ENCODE data around the gene PRICKLE3.
"Not testable (repeated sequence)": the region's sequence is repeated elsewhere in the genome, so short reads cannot be mapped to it uniquely, and the experiment has no call there.

Gene PRICKLE3

DNA sequence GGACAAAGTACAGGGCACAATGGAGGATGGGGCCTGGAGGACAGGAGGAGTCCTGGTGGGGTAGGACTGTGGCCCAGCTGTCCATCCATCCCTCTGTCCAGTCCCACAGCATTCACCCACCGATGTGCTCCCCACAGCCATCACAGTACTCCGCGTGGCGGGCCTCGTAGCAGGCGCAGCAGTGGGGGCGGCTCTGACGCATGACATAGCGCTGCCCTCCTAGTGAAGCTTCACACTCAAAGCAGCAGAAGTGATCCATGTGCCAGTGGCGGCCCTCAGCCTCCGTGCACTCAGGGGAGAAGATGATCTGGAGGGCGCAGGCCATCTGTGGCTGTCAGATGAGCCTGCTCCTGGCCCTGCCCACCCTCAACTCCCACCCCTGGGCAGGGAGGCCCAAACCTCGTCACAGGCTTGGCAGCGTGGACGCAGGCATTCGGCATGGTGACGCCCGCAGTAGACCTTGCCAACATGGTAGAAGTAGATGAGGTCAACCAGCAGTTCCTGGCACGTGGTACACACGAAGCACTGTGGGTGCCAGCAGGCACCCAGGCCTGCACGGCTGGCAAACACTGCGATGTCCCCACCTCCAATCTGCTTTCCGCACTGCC lies 8.2 kb downstream of the PRICKLE3 start:
- ATAC-seq, result no peak

DNA sequence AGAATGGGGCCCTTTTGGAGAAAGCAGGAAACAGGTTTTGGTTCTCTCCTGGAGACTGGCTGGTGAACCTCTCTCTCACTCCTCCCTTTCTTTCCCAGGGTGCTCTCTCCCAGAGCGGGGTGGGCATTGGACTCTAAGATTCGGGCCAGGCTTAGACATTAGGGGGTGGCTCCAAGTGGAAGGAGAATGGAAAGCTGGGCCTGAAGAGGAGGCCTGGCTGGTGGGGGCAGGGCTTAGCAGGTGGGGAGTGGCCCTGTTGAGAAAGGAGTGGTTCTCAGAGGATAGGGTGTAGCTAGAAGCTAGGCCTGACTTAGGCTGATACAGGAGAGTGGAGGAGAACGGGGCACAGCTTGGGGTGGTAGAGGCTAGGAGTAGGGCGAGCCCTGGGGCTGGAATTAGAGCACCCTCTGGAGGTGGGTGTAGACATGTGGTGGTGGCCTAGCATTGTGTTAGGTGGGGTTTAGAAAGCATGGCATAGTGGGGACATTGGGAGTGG lies 8.8 kb downstream of the PRICKLE3 start:
- peak in 1 of 2 donors; percentile 46 for ATAC-seq

DNA sequence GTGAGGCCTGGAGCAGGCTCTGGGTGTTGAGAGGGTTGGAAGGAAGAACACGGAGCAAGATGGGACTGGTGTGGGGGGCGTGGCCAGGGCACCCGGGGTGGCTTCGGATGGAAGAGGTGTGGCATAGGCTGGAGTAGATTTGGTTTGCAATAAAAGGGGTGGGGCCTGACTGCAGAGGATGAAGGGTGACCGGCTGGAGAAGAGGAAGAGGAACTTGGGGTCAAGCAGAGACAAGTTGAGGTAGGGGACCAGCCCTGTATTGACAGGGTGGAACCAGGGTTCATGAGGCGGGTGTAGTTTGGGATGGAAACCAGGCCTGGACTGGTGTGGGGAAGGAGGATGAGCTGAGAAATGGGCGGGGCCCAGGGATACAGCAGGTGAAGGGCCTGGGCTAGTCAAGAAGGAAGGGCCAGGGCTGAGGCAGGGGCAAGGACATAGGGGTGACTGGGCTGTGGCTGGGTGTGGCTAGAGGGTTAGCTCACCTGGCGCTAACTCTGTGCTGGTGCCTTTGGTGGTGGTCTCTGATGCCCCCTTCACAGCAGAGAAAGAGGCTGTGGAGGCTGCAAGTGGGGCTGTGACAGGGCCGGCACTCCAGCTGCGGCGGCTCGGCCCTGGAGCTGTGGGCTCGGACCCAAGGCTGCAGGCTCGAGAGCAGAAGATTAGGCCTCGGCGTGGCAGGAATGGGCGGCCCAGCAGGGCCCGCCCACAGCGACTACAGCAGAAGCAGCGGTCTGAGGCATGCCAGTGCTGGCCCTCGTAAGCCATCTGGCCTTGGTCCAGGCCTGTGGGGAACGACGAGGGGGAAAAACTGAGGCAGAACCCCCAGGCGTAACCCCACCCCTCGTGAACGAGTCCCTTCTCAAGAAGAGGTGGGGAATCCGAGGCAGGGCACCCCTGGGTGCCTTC lies 9.5 kb downstream of the PRICKLE3 start:
- ATAC-seq, result no peak

DNA sequence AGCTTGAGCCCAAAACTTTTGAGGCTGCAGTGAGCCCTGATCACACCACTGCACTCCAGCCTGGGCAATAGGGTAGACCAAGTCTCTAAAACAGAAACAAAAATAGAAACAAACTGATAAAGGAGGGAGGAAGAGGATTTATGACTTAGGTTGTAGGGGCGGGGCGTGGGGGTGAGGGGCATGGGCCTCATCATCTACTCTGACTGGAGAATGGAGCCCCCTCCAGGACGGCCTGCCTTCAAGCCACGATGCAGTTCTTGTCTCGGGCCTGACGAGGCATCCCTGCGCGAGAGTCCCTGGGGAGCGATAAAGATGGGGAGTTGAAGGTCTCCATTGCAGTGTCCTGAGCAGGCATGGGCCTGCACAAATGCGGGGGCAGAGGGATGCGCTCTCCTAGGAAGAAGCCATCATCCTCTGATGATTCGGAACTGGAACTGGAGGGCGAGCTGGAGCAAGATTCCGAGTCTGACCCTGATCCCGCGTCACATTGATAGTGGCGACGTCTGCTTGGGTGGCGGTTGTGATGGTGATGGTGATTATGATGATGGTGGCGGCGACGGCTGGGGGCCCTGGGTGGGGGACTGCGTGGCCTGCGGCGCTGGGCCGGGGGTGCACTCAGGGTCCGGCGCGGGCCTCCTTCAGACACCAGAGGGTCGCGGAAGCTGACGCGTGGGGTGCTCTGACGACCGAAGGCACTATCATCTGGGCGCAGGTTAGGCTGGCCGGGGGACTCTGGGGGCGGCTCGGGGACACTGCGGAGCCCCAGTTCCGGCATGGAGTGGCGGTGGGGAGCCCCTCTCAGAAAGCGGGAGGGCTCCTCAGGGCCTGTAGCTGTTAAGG lies 10.5 kb downstream of the PRICKLE3 start:
- ATAC-seq, result no peak

DNA sequence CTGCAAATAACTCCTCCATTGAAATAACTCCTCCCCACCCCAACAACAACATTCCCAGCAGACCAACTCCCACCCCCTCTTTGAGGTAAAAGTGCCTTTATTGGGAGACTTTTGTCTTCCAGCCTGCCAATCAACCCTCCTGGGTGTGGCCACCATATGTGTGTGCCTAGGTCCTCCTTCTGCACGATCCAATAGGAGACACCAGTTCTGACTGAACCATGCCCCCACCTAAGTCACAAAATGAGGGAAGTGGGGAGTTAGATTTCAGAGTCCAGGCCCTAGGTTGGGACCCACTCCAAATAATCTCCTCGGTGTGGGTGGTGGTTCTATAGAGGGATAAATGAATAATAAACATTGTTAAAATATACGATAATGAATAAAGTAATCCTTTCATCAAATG lies 11.4 kb downstream of the PRICKLE3 start:
- no peak for ATAC-seq

DNA sequence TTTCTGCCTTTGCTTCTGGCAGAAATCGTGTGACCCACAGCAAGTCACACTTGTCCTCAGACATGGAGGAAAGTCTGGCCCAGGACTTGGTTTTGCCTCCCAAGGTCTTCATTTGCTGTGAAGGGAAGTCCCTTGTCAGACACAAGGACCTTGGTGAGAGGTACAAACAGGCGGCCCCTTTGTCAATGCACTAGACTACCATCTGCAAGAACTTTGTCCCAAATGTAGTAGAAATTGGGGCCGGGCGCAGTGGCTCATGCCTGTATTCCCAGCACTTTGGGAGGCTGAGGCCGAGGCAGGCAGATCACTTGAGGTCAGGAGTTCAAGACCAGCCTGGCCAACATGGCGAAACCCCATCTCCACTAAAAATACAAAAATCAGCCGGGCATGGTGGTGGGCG lies 12.6 kb downstream of the PRICKLE3 start:
- not testable (repeated sequence) for ATAC-seq

DNA sequence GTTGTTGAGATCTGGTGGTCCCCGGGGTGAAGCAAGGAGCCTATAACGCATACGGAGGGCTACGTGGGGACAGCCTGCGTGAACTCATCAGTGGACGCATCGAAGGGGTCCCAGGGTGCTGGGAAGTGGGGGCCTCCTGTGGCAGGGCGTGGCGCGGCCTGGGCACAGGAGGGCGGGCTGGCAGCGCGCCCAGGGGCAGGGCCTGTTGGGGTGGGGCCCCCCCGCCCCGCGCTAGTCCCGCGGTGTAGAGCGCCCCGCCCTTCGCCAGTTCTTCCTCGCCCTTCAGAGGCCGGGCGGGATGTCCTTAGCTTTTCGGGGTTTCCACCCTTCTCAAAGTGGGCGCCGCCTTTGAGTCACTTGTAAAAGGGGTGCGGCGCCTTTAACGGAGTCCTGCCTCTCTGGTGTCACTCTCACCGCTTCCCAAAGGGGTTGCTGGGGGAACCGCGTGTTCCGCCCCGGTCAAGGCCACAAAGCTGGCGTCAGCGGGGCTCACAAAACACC lies 13.8 kb downstream of the PRICKLE3 start:
- peak; percentile 75 to 78 for ATAC-seq

DNA sequence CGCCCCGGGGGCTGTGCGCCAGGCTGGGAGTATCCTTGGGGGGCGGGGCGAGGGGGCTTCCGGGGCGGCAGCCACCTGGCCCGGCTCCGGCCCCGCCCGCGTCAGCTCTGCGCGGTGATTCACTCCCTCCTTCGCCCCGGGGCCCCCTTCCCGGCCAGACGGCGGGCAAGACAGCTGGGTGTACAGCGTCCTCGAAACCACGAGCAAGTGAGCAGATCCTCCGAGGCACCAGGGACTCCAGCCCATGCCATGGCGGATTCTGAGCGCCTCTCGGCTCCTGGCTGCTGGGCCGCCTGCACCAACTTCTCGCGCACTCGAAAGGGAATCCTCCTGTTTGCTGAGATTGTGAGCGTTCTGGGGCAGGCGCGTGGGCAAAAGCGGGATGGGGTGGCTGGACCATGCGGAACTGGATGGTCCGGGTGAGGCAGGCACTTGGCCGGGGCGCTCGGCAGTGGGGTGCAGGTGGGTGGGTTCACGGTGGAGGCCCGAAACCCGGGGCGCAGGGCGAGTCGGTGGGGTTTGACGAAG lies 14.4 kb downstream of the PRICKLE3 start, which contains the start of gene PLP2:
Gene PLP2, plus strand, starts transcription at position 147 of the 528 bp plus-strand sequence. Its CDS starts 103 bp downstream, at position 250.
- ATAC-seq, result peak; percentile 69 to 73

DNA sequence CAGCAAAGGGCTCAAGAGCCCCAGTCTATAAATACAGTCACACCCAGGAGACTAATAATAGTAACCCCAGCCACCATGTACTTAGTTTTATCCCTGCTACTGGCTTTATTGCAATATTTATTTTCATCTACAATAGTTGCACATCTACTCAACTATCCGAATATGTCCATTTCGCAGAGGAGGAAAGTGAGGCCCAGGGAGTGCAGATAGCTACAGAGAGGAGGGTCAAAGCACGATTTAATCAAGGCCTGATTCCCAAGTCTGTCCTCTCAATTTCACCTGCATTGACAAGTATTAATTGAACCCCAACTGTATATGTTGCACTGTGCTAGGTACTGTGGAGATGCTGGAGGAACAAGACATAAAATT lies 18.4 kb downstream of the PRICKLE3 start:
- no peak for ATAC-seq

DNA sequence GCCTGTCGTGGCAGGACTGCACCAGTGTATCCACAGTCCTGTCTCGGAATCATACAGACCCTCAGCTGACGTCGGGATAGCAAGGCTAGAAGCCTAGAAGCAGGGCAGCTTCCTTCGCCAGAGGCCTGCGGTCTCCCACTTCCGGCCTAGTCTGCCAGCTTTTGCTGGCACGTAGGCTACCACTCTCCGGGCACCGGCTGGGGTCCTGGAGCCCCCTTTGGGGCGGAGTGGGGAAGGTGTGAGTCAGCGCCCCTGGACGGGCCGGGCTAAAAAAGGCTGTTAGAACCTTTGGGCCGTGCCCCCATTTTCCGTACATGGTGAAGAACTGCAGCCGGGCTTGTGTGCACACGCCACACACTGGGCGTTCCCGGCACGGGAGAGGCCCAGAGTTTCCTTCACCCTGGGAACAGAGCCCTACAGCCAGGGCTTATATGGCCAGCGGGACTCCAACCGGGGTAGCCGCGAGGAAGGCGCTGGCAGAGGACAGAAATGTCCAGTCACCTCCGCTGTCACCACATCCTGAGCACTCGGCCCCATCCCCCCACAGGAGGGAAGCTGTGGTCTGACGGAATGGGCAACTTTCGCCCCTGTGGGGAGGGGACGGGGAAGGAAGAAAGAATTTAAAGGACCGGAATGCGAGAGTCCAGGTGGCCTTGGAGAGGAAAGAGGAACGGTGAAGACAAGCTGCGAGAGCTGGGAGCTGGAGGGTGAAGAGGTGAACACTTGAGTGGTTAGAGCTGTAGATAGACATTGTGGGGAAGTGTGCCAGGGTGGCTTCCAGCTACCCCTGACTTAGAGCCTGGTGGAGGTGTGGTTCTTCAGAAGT lies 19.0 kb downstream of the PRICKLE3 start:
- ATAC-seq, result peak; percentile 18 to 26

DNA sequence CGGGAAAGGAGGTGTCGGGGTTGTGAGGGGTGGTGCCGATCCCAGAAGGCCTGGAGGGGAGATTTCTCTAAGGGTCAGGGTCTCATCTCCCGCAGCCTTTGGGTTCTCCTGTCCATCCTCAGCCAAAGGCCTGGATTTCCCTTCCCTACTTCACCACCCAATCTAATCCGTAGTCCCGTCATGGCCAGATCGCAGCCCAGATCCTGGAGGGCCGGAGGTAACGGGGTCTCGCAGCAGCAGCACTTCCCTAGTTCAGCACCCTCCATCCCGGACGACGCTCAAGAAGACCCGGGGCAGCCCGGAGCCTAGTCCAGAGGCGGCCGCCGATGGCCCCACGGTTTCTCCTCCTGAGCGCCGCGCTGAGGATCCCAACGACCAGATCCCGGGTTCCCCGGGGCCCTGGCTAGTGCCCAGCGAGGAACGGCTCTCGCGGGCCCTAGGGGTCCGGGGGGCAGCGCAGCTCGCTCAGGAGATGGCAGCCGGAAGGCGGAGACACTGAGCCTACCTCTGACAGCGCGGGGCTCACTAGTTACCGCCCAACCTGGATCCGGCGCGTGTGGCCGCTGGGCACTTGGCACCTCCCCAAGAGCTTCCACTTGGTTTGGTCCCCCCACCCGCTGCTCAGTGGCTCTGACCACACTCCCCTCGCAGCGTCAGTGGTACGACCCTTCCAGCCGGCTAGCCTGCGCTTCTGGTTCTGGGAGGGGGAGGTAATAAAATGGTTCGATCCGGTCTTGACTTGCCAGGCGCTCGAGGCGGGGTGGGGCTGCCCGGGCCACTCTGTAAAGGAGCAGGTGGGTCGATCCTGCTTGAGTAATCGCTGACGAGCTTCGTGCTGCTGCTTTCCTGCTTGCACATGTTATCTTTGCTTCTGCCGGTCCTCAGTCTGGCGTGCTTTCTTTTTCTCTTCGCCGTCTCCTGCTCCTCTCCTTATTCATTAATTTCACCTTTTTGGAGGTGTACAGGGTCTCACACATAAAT lies 20.0 kb downstream of the PRICKLE3 start:
- ATAC-seq, result peak; percentile 67 to 70

DNA sequence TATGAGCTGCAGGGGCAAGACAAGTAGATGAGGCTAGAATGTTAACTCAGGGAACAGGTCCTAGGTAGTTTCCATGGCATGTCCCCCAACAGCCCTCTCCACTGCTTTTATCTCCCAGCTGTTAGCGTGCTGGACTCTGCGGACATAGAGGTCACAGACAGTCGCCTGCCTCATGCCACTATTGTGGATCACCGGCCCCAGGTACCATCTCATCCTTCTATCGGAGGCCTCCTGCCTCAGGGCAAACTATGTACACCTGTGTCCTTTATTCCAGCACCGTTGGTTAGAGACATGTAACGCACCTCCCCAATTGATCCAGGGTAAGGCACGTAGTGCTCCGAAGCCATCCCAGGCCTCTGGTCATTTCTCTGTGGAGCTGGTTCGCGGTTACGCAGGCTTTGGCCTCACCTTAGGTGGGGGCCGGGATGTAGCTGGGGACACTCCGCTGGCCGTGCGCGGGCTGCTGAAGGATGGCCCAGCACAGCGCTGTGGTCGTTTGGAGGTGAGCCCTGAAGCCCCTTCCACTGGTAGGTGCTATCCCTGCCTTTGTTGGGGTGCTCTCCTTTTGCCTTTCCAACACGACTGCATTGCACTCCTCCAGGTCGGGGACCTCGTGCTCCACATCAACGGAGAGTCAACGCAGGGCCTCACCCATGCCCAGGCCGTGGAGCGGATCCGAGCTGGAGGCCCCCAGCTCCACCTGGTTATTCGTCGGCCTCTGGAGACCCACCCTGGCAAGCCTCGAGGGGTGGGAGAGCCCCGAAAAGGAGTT lies 21.4 kb downstream of the PRICKLE3 start:
- no peak for ATAC-seq

DNA sequence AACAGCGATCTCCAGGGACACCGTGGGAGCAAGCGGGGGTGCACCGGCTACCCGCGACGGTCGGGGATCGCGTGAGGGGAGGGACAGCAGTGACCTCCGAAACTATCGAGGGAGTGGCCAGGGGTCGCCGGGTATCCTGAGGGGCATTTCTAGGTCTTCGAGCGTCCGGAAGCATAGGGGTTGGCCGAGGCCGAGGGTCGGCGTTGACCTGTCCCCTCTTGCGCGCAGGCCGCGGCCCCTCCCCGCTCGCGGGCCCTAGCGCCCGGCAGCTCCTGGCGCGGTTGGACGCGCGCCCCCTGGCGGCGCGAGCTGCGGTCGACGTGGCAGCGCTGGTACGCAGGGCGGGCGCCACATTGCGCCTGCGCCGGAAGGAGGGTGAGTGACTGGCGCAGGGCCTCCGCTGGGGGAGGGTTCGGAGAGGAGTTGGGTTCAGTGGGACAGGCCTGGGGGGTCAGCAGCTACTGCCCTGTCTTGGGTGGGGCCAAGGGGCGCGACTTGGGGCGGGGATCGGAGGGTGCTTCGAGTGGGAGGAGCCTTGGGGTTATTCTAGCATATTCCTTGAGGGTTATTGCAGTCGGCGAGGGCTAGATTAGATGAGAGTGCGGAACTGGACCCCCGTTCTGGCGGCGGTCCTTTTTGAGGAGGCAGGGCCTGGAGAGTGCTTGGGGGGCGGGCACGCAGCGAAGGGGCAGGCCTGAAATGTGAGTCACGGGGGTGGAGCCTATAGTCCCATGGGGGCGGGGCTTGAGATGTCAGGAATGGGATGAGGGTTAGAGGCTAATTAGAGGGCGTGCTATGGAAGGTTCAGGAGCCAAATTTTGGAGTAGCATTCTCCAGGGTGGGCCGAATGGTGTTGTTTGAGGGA lies 22.4 kb downstream of the PRICKLE3 start:
- peak; percentile 56 to 62 for ATAC-seq

DNA sequence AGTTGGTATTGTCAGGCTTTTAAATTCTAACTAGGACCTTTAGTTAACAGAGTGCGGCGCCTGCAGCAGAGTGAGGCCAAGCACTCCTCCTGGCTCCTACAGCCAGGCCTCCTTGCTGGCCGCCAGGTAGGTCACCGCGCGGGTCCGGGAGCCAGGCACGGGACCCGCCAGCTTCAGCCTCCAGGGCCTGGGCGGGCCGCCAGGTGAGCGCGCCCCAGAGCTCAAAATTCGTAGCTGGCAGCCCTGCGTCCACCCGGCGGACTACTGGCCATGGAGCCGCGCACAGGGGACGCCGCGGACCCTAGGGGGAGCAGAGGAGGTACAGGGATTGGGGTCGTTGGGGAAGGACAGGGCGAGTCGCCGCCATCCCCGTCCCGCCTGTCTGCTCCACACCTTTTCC lies 23.6 kb downstream of the PRICKLE3 start, which contains the start of gene MAGIX:
Gene MAGIX, plus strand, starts transcription at position 139 of the 400 bp plus-strand sequence. Its CDS starts 132 bp downstream, at position 271.
- ATAC-seq, result no peak

DNA sequence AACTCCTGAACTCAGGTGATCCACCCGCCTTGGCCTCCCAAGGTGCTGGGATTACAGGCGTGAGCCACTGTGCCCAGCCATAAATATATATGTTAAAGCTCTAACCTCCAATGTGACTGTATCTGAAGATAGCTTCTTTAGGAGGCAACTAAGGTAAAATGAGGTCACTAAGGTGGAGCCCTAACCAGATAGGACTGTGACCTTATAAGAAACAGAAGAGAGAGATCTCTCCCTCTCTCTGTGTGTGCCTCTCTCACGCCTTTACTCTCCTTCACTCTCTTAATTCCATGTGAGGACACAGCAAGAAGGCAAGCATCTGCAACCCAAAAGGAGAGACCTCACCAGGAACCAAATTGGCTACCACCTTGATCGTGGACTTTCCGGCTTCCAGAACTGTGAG lies 24.5 kb downstream of the PRICKLE3 start:
- ATAC-seq, result no peak

DNA sequence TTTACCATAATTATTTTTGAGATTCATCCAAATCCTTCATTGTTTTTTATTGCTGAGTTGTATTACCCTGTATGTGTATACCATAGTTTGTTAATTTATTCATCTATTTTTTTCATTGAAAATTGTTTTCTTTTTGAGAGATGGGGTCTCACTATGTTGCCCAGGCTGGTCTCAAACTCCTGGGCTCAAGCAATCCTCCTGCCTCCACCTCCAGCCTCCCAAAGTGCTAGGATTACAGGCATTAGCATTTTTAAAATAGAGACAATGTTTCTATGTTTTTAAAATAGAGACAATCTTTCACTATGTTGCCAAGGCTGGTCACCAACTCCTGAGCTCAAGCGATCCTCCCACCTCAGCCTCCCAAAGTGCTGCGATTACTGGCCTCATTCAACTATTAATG lies 25.3 kb downstream of the PRICKLE3 start:
- no peak for ATAC-seq

DNA sequence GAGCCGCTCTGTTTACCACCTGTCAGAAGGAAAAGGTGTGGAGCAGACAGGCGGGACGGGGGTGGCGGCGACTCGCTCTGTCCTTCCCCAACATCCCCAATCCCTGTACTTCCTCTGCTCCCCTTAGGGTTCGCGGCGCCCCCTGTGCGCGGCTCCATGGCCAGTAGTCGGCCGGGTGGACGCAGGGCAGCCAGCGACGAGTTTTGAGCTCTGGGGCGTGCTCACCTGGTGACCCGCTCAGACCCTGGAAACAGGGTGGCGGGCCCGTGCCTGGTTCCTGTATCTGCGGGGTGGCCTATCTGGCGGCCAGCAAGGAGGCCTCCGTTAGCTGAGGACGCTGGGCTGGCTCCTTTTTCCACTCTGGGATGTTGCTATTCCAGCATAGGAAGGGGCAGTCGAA lies 29.0 kb downstream of the PRICKLE3 start:
- ATAC-seq, result no peak
